ENCODE data around the gene HTR1D. TPM values are rescaled to one million over a fixed set of nuclear protein-coding genes. Genes with fewer than 3 reads are reported as not detected.
A peak's percentile ranks its signal among the peaks of the same experiment; 100 is the strongest.

Gene HTR1D
- total RNA-seq, 4 donors from 2014 or later: 0.14 to 0.20 TPM; not detected in 2

GRCh38 chr1:23149114-23149513 lies 68.2 kb downstream of the HTR1D start:
- intact Hi-C loops (cut with DNase I; ENCODE audit: low total_unique reads): no loop called here
- peak in 2 of 3 donors; percentile 24 to 45 for TF ChIP-seq POLR2AphosphoS5 (IDR thresholded peaks at IDR 0.05)
- no peak for TF ChIP-seq POLR2A (IDR thresholded peaks at IDR 0.05)
- H3K27me3 ChIP-seq: no peaks in the 10 kb centered on the region
- H3K27ac ChIP-seq: peak overlapping the region; percentile 50 to 65 (median 57)
- 0 to 25% methylated on average over 1 of the region's 1 CpG for WGBS, 2 donors (ENCODE audit: low coverage in 1 of 2)
- peaks cover 0 to 1% (median 0%) of the 10 kb centered on the region in 4 donors for H3K36me3 ChIP-seq
- in situ Hi-C loops (cut with MboI; ENCODE audit: low pct_ligation_motif_present in 1 of 4, low pct_unique_long_range_greater_than_20kb in 1 of 4, low sequenced_read_pairs in 3 of 4): no loop called here
- H3K9me3 ChIP-seq: no peaks in the 10 kb centered on the region
- H3K4me3 ChIP-seq: no peak overlapping the region
- DNase-seq: peak; percentile 40
- H3K4me1 ChIP-seq: peaks cover 9 to 34% (median 18%) of the 10 kb centered on the region in 4 donors

GRCh38 chr1:23148084-23148483 lies 69.2 kb downstream of the HTR1D start:
- peak overlapping the region in 1 of 4 donors; percentile 59 for H3K27ac ChIP-seq
- peaks cover 9 to 34% (median 18%) of the 10 kb centered on the region in 4 donors for H3K4me1 ChIP-seq
- intact Hi-C loops (cut with DNase I; ENCODE audit: low total_unique reads): no loop called here
- 58 to 64% methylated on average over 4 of the region's 4 CpGs for WGBS, 2 donors (ENCODE audit: low coverage in 1 of 2)
- H3K4me3 ChIP-seq: no peak overlapping the region
- peaks cover 0 to 4% (median 0%) of the 10 kb centered on the region in 4 donors for H3K36me3 ChIP-seq
- DNase-seq: no peak
- no peaks in the 10 kb centered on the region for H3K27me3 ChIP-seq
- in situ Hi-C loops (cut with MboI; ENCODE audit: low pct_ligation_motif_present in 1 of 4, low pct_unique_long_range_greater_than_20kb in 1 of 4, low sequenced_read_pairs in 3 of 4): no loop called here
- TF ChIP-seq POLR2A (IDR thresholded peaks at IDR 0.05) (no peak), POLR2AphosphoS5 (IDR thresholded peaks at IDR 0.05) (no peak), EP300 (IDR thresholded peaks at IDR 0.05; ENCODE audit: low read depth) (no peak), CTCF (IDR thresholded peaks at IDR 0.05) (no peak)
- H3K9me3 ChIP-seq: no peaks in the 10 kb centered on the region

Small RNA genes within 50 kb of the gene (small RNA-seq; reads per million reads assigned to genes)
- gene RNU6-135P: 0 reads per million in 4 donors
- gene RNU6-514P: 0 reads per million in 4 donors

Other genes with a start within 250 kb of the HTR1D start
- not detected for gene LACTBL1, start 244.6 kb downstream of the HTR1D start, total RNA-seq
- not detected for gene TEX46, start 201.7 kb downstream of the HTR1D start, total RNA-seq
- gene KDM1A, start 198.0 kb downstream of the HTR1D start, total RNA-seq: 10 to 100 TPM; 18.7 to 41.4 (median 29.3) TPM
- gene LUZP1, start 48.6 kb downstream of the HTR1D start, total RNA-seq: 10 to 100 TPM; 28.3 to 46.4 (median 33.3) TPM
- 100 to 1,000 TPM in 1 of 4 donors, 10 to 100 TPM in 3; 13.5 to 120 (median 60.8) TPM for gene HNRNPR, start 126.8 kb upstream of the HTR1D start, total RNA-seq
- gene ZNF436, start 152.3 kb upstream of the HTR1D start, total RNA-seq: 100 to 1,000 TPM in 1 of 4 donors, 10 to 100 TPM in 3; 12.5 to 125 (median 12.9) TPM
- 100 to 1,000 TPM; 137 to 761 (median 198) TPM for gene TCEA3, start 207.2 kb upstream of the HTR1D start, total RNA-seq

Measured in transverse colon (tissue), 4 donors.